ENCODE measurements around the gene YWHAE. TPM values are rescaled to one million over a fixed set of nuclear protein-coding genes. Genes with fewer than 3 reads are reported as not detected.
"Not testable (repeated sequence)": the region's sequence is repeated elsewhere in the genome, so short reads cannot be mapped to it uniquely, and the experiment has no call there.

Gene YWHAE
- total RNA-seq, 1 donor from 2014 or later, result 2,181 TPM

- H3K4me1 Mint-ChIP-seq, result peaks cover 33% of the 10 kb centered on the region
- Histone ChIP-seq H3K4me3 (no peak overlapping the region), H2AFZ (replicated peaks) (no peak overlapping the region), H3K36me3 (peaks cover 15% of the 10 kb centered on the region), H3K9ac (no peak overlapping the region), H3K9me3 (ENCODE audit: low read depth) (no peaks in the 10 kb centered on the region), H3K27ac (peak overlapping the region; percentile 70), H3K27me3 (no peaks in the 10 kb centered on the region), H3K4me1 (no peaks in the 10 kb centered on the region), H3F3A (ENCODE audit: low read depth) (peaks cover 77% of the 10 kb centered on the region), H3K79me2 (ENCODE audit: low read depth) (peaks cover 100% of the 10 kb centered on the region), H3K4me2 (no peak overlapping the region), H4K20me1 (ENCODE audit: low read depth) (peaks cover 100% of the 10 kb centered on the region)
- no peak overlapping the region for H3K4me3 Mint-ChIP-seq
- H3K27ac Mint-ChIP-seq, result no peak overlapping the region
- no peaks in the 10 kb centered on the region for H3K9me3 Mint-ChIP-seq
- H3K36me3 Mint-ChIP-seq, result peaks cover 21% of the 10 kb centered on the region
- TF ChIP-seq CTCF (IDR thresholded peaks at IDR 0.05), result peak; percentile 90
- TF ChIP-seq EZH2phosphoT487 (IDR thresholded peaks at IDR 0.05), result no peak
- H3K27me3 Mint-ChIP-seq (ENCODE audit: insufficient read depth, low read depth), result no peaks in the 10 kb centered on the region
- peak; percentile 84 for DNase-seq (ENCODE audit: low spot score)
Observed at GRCh38 chr17:1365445-1366039, 34.5 kb downstream of the YWHAE start.

GRCh38 chr17:1362964-1363363 lies 37.1 kb downstream of the YWHAE start:
- peaks cover 24% of the 10 kb centered on the region for H3K4me1 Mint-ChIP-seq
- peaks cover 99% of the 10 kb centered on the region for H3K79me2 ChIP-seq (ENCODE audit: low read depth)
- H2AFZ ChIP-seq (replicated peaks), result no peak overlapping the region
- no peaks in the 10 kb centered on the region for H3K27me3 Mint-ChIP-seq (ENCODE audit: insufficient read depth, low read depth)
- peaks cover 27% of the 10 kb centered on the region for H3K36me3 Mint-ChIP-seq
- no peaks in the 10 kb centered on the region for H3K27me3 ChIP-seq
- H4K20me1 ChIP-seq (ENCODE audit: low read depth), result peaks cover 94% of the 10 kb centered on the region
- no peaks in the 10 kb centered on the region for H3K9me3 Mint-ChIP-seq
- no peak overlapping the region for H3K4me3 Mint-ChIP-seq
- H3K9me3 ChIP-seq (ENCODE audit: low read depth), result no peaks in the 10 kb centered on the region
- peaks cover 25% of the 10 kb centered on the region for H3K36me3 ChIP-seq
- H3K27ac Mint-ChIP-seq, result no peak overlapping the region
- no peaks in the 10 kb centered on the region for H3K4me1 ChIP-seq
- no peak overlapping the region for H3K4me3 ChIP-seq
- DNase-seq (ENCODE audit: low spot score), result no peak
- H3F3A ChIP-seq (ENCODE audit: low read depth), result peaks cover 73% of the 10 kb centered on the region
- TF ChIP-seq EZH2 (IDR thresholded peaks at IDR 0.05) (no peak), EZH2phosphoT487 (IDR thresholded peaks at IDR 0.05) (no peak), CTCF (IDR thresholded peaks at IDR 0.05) (no peak)
- H3K9ac ChIP-seq, result no peak overlapping the region
- no peak overlapping the region for H3K27ac ChIP-seq
- no peak overlapping the region for H3K4me2 ChIP-seq

- H3K4me3 ChIP-seq, result no peak overlapping the region
- Mint-ChIP-seq H3K4me3 (no peak overlapping the region), H3K4me1 (peaks cover 19% of the 10 kb centered on the region), H3K27ac (no peak overlapping the region), H3K9me3 (no peaks in the 10 kb centered on the region), H3K27me3 (ENCODE audit: insufficient read depth, low read depth) (no peaks in the 10 kb centered on the region), H3K36me3 (peaks cover 31% of the 10 kb centered on the region)
- H3K4me1 ChIP-seq, result no peaks in the 10 kb centered on the region
- H3K9me3 ChIP-seq (ENCODE audit: low read depth), result no peaks in the 10 kb centered on the region
- H4K20me1 ChIP-seq (ENCODE audit: low read depth), result peaks cover 86% of the 10 kb centered on the region
- TF ChIP-seq EZH2phosphoT487 (IDR thresholded peaks at IDR 0.05), result no peak
- H3K36me3 ChIP-seq, result peaks cover 25% of the 10 kb centered on the region
- no peak overlapping the region for H2AFZ ChIP-seq (replicated peaks)
- peaks cover 72% of the 10 kb centered on the region for H3F3A ChIP-seq (ENCODE audit: low read depth)
- no peaks in the 10 kb centered on the region for H3K27me3 ChIP-seq
- DNase-seq (ENCODE audit: low spot score), result no peak
- no peak overlapping the region for H3K9ac ChIP-seq
- H3K27ac ChIP-seq, result peak overlapping the region; percentile 16
- peaks cover 99% of the 10 kb centered on the region for H3K79me2 ChIP-seq (ENCODE audit: low read depth)
- H3K4me2 ChIP-seq, result no peak overlapping the region
Observed at GRCh38 chr17:1362065-1362848, 37.8 kb downstream of the YWHAE start.

- Mint-ChIP-seq H3K36me3 (peaks cover 38% of the 10 kb centered on the region), H3K4me3 (no peak overlapping the region)
Observed at GRCh38 chr17:1360975-1361374, 39.0 kb downstream of the YWHAE start.

GRCh38 chr17:1360315-1360714 lies 39.7 kb downstream of the YWHAE start:
- H3K27ac Mint-ChIP-seq; H3K9me3 ChIP-seq (ENCODE audit: low read depth); H3K27me3 Mint-ChIP-seq (ENCODE audit: insufficient read depth, low read depth); H3K4me3 ChIP-seq; H3K27ac ChIP-seq; H3K4me3 Mint-ChIP-seq; H3K4me1 ChIP-seq; DNase-seq (ENCODE audit: low spot score); H3K9ac ChIP-seq; H2AFZ ChIP-seq (replicated peaks); H3K9me3 Mint-ChIP-seq; H3K27me3 ChIP-seq; H3K4me2 ChIP-seq: not testable (repeated sequence)
- peaks cover 58% of the 10 kb centered on the region for H3F3A ChIP-seq (ENCODE audit: low read depth)
- H3K79me2 ChIP-seq (ENCODE audit: low read depth), result peaks cover 99% of the 10 kb centered on the region
- H3K36me3 ChIP-seq, result peaks cover 28% of the 10 kb centered on the region
- H4K20me1 ChIP-seq (ENCODE audit: low read depth), result peaks cover 77% of the 10 kb centered on the region
- peaks cover 12% of the 10 kb centered on the region for H3K4me1 Mint-ChIP-seq
- H3K36me3 Mint-ChIP-seq, result peaks cover 42% of the 10 kb centered on the region

More at GRCh38 chr17:1360975-1361374, 39.0 kb downstream of the YWHAE start:
- Histone ChIP-seq H3K79me2 (ENCODE audit: low read depth) (peaks cover 99% of the 10 kb centered on the region), H2AFZ (replicated peaks) (no peak overlapping the region), H3K27me3 (no peaks in the 10 kb centered on the region), H3K4me3 (no peak overlapping the region), H3F3A (ENCODE audit: low read depth) (peaks cover 59% of the 10 kb centered on the region), H3K9ac (no peak overlapping the region), H3K4me2 (no peak overlapping the region), H3K36me3 (peaks cover 25% of the 10 kb centered on the region), H4K20me1 (ENCODE audit: low read depth) (peaks cover 78% of the 10 kb centered on the region), H3K27ac (no peak overlapping the region), H3K4me1 (no peaks in the 10 kb centered on the region), H3K9me3 (ENCODE audit: low read depth) (no peaks in the 10 kb centered on the region)
- H3K27ac Mint-ChIP-seq, result no peak overlapping the region
- DNase-seq (ENCODE audit: low spot score), result no peak
- peaks cover 16% of the 10 kb centered on the region for H3K4me1 Mint-ChIP-seq
- H3K9me3 Mint-ChIP-seq, result no peaks in the 10 kb centered on the region
- H3K27me3 Mint-ChIP-seq (ENCODE audit: insufficient read depth, low read depth), result no peaks in the 10 kb centered on the region
- TF ChIP-seq EZH2 (IDR thresholded peaks at IDR 0.05), result no peak
- TF ChIP-seq CTCF (IDR thresholded peaks at IDR 0.05), result no peak
- TF ChIP-seq EZH2phosphoT487 (IDR thresholded peaks at IDR 0.05), result no peak

Measured in neural progenitor cell (in vitro differentiated cells).